Transverse colon (tissue), 4 donors: ENCODE results near the gene UBAC2. TPM values are rescaled to one million over a fixed set of nuclear protein-coding genes. Genes with fewer than 3 reads are reported as not detected.

Experiments used
- DNase-seq: peaks from one replicate; pipeline ENCODE4 v3.0.0-alpha.2; 2019
- H3K27ac ChIP-seq, 4 donors: fragments of 200-600 bp; sonication (generic); 2 replicates each; pipeline ENCODE4 v1.5.1; 2016 to 2018; ENCODE audit warnings: inconsistent platforms in 4 of 4
- H3K27me3 ChIP-seq: fragments of 200-600 bp; sonication (generic); 2 replicates; pipeline ENCODE4 v1.5.1; 2017; ENCODE audit warnings: inconsistent platforms
- H3K36me3 ChIP-seq, 4 donors: fragments of 200-600 bp; sonication (generic); 2 replicates each; pipeline ENCODE4 v1.5.1; 2017 to 2019; ENCODE audit warnings: inconsistent platforms in 4 of 4
- H3K4me1 ChIP-seq, 4 donors: fragments of 200-600 bp; sonication (generic); 2 replicates each; pipeline ENCODE4 v1.5.1; 2017 to 2020; ENCODE audit warnings: inconsistent platforms in 4 of 4
- H3K4me3 ChIP-seq, 4 donors: fragments of 200-600 bp; sonication (generic); 1 replicate in 1 of 4; 2 replicates in 3 of 4; pipeline versions ENCODE4 v1.5.1 to v1.6.1; 2017 to 2019; ENCODE audit warnings: inconsistent platforms in 4 of 4
- H3K9me3 ChIP-seq, 2 donors: fragments of 200-600 bp; sonication (generic); 2 replicates each; pipeline ENCODE4 v1.5.1; 2017 to 2019; ENCODE audit warnings: inconsistent platforms in 2 of 2
- EP300 ChIP-seq: sonication (generic); formaldehyde crosslinking; IDR thresholded peaks from one replicate; pipeline ENCODE4 v1.6.1; 2017; ENCODE audit warnings: antibody characterized with exemption, low read depth
- POLR2A ChIP-seq: fragments of 450-650 bp; IDR thresholded peaks from one replicate; pipeline ENCODE4 v1.6.1; 2016; ENCODE audit warnings: antibody characterized with exemption, mild to moderate bottlenecking, moderate library complexity
- POLR2AphosphoS5 ChIP-seq, 3 donors: sonication (generic); formaldehyde crosslinking; IDR thresholded peaks; one replicate each; pipeline ENCODE4 v1.6.1; 2016; ENCODE audit warnings: antibody characterized with exemption in 3 of 3
- WGBS, 2 donors: methylation state at CpG; one replicate each; pipeline ENCODE4 v1.1.5; 2018; ENCODE audit warnings: low coverage in 1 of 2; 5-methylcytosine and 5-hydroxymethylcytosine counted together
- in situ Hi-C, 4 donors: fragments of 200-750 bp; cut with MboI; loops; one replicate each; pipeline versions ENCODE4 v1.15.0 to v1.15.1; 2017; ENCODE audit warnings: low sequenced_read_pairs in 3 of 4, low pct_ligation_motif_present in 1 of 4, low pct_unique_long_range_greater_than_20kb in 1 of 4
- intact Hi-C: fragments of 100-400 bp; cut with DNase I; formaldehyde crosslinking; loops from one replicate; pipeline ENCODE4 v1.15.1; 2023; ENCODE audit warnings: low total_unique reads
- total RNA-seq, 4 donors: library from RNA; depleted of rRNA; stranded (reverse); fragments of >200 nt; gene quantifications; one replicate each; pipeline ENCODE4 v1.1.0, GENCODE V29; 2016
- TF ChIP-seq, protein P1 (sequence below), 5 experiments: fragments of 200-600 bp in 3 of 5; fragments of 450-650 bp in 2 of 5; sonication (generic) in 3 of 5; IDR thresholded peaks; 1 replicate in 2 of 5; 2 replicates in 3 of 5; pipeline ENCODE4 v1.5.1; 2016 to 2017; ENCODE audit warnings: antibody characterized with exemption in 5 of 5, inconsistent platforms in 3 of 5, mild to moderate bottlenecking in 2 of 5, moderate library complexity in 1 of 5

The UBAC2 gene
- total RNA-seq, 4 donors from 2014 or later = 34.4 to 77.3 (median 66.5) TPM

DNA sequence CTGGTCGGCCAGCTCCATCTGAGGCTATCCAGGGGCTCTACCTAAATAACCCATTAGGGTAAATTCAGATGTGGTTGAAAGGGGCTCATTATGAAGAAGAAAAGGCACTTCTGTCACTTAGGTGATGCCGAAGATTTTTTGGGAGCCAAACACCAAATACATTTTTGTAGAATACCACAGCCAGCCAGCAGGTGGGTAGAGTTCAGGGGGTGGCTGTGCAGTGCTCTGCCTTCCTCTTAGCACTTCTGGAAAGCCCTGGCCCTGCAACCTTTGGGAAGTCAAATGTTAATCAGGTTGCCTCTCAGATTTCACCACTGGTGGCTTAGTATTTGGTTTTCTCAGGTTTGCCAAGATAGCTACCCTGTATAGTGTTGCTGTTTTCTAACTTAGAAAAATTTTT is 76.1 kb downstream of the UBAC2 start:
- WGBS, 2 donors = 96% methylated on average over 2 of the region's 2 CpGs; no CpG with 5 or more reads in 1 of the 2 donors
- DNase-seq = no peak
- Histone ChIP-seq H3K9me3 (peaks cover 0 to 8% of the 10 kb centered on the region in 2 donors), H3K27ac (no peak overlapping the region), H3K27me3 (no peaks in the 10 kb centered on the region), H3K4me3 (no peak overlapping the region), H3K36me3 (no peaks in the 10 kb centered on the region), H3K4me1 (peaks cover 3 to 29% (median 19%) of the 10 kb centered on the region in 4 donors)
- intact Hi-C loops = no loop called here
- TF ChIP-seq POLR2A (no peak), EP300 (no peak), POLR2AphosphoS5 (IDR thresholded peaks at IDR 0.05) (no peak)
- TF ChIP-seq, protein P1, sequence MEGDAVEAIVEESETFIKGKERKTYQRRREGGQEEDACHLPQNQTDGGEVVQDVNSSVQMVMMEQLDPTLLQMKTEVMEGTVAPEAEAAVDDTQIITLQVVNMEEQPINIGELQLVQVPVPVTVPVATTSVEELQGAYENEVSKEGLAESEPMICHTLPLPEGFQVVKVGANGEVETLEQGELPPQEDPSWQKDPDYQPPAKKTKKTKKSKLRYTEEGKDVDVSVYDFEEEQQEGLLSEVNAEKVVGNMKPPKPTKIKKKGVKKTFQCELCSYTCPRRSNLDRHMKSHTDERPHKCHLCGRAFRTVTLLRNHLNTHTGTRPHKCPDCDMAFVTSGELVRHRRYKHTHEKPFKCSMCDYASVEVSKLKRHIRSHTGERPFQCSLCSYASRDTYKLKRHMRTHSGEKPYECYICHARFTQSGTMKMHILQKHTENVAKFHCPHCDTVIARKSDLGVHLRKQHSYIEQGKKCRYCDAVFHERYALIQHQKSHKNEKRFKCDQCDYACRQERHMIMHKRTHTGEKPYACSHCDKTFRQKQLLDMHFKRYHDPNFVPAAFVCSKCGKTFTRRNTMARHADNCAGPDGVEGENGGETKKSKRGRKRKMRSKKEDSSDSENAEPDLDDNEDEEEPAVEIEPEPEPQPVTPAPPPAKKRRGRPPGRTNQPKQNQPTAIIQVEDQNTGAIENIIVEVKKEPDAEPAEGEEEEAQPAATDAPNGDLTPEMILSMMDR (IDR thresholded peaks at IDR 0.05) = no peak
- in situ Hi-C loops = loop anchor here in 2 of 4 donors (10.0 kb wide), 1 partner anchor 158 kb away; no protein-coding TSS in a partner anchor

GRCh38 chr13:99277629-99278028 is 77.0 kb downstream of the UBAC2 start:
- Histone ChIP-seq H3K27me3 (no peaks in the 10 kb centered on the region), H3K4me1 (peaks cover 3 to 38% (median 24%) of the 10 kb centered on the region in 4 donors), H3K36me3 (no peaks in the 10 kb centered on the region), H3K9me3 (no peaks in the 10 kb centered on the region), H3K4me3 (no peak overlapping the region), H3K27ac (no peak overlapping the region)
- TF ChIP-seq POLR2A = no peak
- TF ChIP-seq EP300 = no peak
- intact Hi-C loops = loop anchor here (2.0 kb wide), 1 partner anchor 23 kb away; no protein-coding TSS in a partner anchor
- in situ Hi-C loops = loop anchor here in 2 of 4 donors (10.0 kb wide), 1 partner anchor 157 kb away; no protein-coding TSS in a partner anchor
- 95% methylated on average over 4 of the region's 4 CpGs; no CpG with 5 or more reads in 1 of the 2 donors for WGBS, 2 donors
- no peak for DNase-seq

- in situ Hi-C loops = loop anchor here in 2 of 4 donors (10.0 kb wide), 1 partner anchor 157 kb away; no protein-coding TSS in a partner anchor
- WGBS, 2 donors = 75 to 84% methylated on average over 2 to 5 of the region's 5 CpGs
- H3K36me3 ChIP-seq = no peaks in the 10 kb centered on the region
Observed at GRCh38 chr13:99278200-99278599, 77.5 kb downstream of the UBAC2 start.

GRCh38 chr13:99278843-99279242 is 78.2 kb downstream of the UBAC2 start:
- Histone ChIP-seq H3K4me1 (peaks cover 3 to 48% (median 27%) of the 10 kb centered on the region in 4 donors), H3K36me3 (no peaks in the 10 kb centered on the region), H3K27ac (peak overlapping the region in 2 of 4 donors; percentile 61 to 63), H3K27me3 (no peaks in the 10 kb centered on the region), H3K9me3 (no peaks in the 10 kb centered on the region), H3K4me3 (no peak overlapping the region)
- TF ChIP-seq, protein P1 (IDR thresholded peaks at IDR 0.05) = no peak
- TF ChIP-seq POLR2A = no peak
- no peak for TF ChIP-seq POLR2AphosphoS5 (IDR thresholded peaks at IDR 0.05)
- 89 to 100% methylated on average over 1 to 3 of the region's 3 CpGs for WGBS, 2 donors
- in situ Hi-C loops = loop anchor here in 2 of 4 donors (10.0 kb wide), 1 partner anchor 156 kb away; no protein-coding TSS in a partner anchor
- intact Hi-C loops = loop anchor here (2.0 kb wide), 1 partner anchor 22 kb away; no protein-coding TSS in a partner anchor
- DNase-seq = no peak

More at GRCh38 chr13:99278200-99278599, 77.5 kb downstream of the UBAC2 start:
- TF ChIP-seq POLR2A (no peak), EP300 (no peak), POLR2AphosphoS5 (IDR thresholded peaks at IDR 0.05) (no peak)
- TF ChIP-seq, protein P1 (IDR thresholded peaks at IDR 0.05) = no peak
- intact Hi-C loops = loop anchor here (2.0 kb wide), 1 partner anchor 23 kb away; no protein-coding TSS in a partner anchor
- Histone ChIP-seq H3K27me3 (no peaks in the 10 kb centered on the region), H3K4me1 (peaks cover 3 to 44% (median 26%) of the 10 kb centered on the region in 4 donors), H3K27ac (no peak overlapping the region), H3K9me3 (no peaks in the 10 kb centered on the region), H3K4me3 (no peak overlapping the region)
- DNase-seq = no peak
